Activated CD8-positive, alpha-beta memory T cell treated with anti-CD3 and anti-CD28 coated beads, Interleukin-2, amount 50 U/mL, for 48 hours (primary cell): Measurements from ENCODE around the gene BTF3L4.
"Not testable (repeated sequence)": the region's sequence is repeated elsewhere in the genome, so short reads cannot be mapped to it uniquely, and the experiment has no call there.

Experiments
- DNase-seq: peaks from one replicate; pipeline ENCODE4 v3.0.0-alpha.2; 2020

Gene BTF3L4

GRCh38 chr1:52056163-52056936 is at the start of gene BTF3L4:
Gene BTF3L4, plus strand, starts transcription at chr1:52056295. Its CDS starts 3,553 bp downstream, at chr1:52059848.
- DNase-seq, result peak; percentile 94

GRCh38 chr1:52007215-52008002 is 48.7 kb upstream of the BTF3L4 start:
- no peak for DNase-seq

GRCh38 chr1:52008071-52008809 is 47.9 kb upstream of the BTF3L4 start:
- DNase-seq, result no peak

- no peak for DNase-seq
Observed at GRCh38 chr1:52022133-52022532, 34.0 kb upstream of the BTF3L4 start.

- no peak for DNase-seq
Observed at GRCh38 chr1:52026278-52026677, 29.8 kb upstream of the BTF3L4 start.

- no peak for DNase-seq
Observed at GRCh38 chr1:52028328-52028727, 27.8 kb upstream of the BTF3L4 start.

- DNase-seq, result not testable (repeated sequence)
Observed at GRCh38 chr1:52028839-52029238, 27.3 kb upstream of the BTF3L4 start.

GRCh38 chr1:52032124-52032784 is 23.8 kb upstream of the BTF3L4 start:
- DNase-seq, result no peak

GRCh38 chr1:52032785-52033131 is 23.3 kb upstream of the BTF3L4 start:
- DNase-seq, result peak; percentile 65

GRCh38 chr1:52033190-52034049 is 22.7 kb upstream of the BTF3L4 start, which contains the start of gene KTI12:
Gene KTI12, minus strand, starts transcription at chr1:52033810. Its CDS starts 49 bp downstream, at chr1:52033761.
- DNase-seq, result peak; percentile 90

- DNase-seq, result no peak
Observed at GRCh38 chr1:52034050-52034384, 22.1 kb upstream of the BTF3L4 start.

- DNase-seq, result no peak
Observed at GRCh38 chr1:52037402-52037814, 18.7 kb upstream of the BTF3L4 start.

GRCh38 chr1:52037909-52038308 is 18.2 kb upstream of the BTF3L4 start:
- DNase-seq, result no peak

GRCh38 chr1:52041551-52042185 is 14.4 kb upstream of the BTF3L4 start:
- DNase-seq, result no peak

- no peak for DNase-seq
Observed at GRCh38 chr1:52045236-52045635, 10.9 kb upstream of the BTF3L4 start.

GRCh38 chr1:52045666-52046195 is 10.4 kb upstream of the BTF3L4 start:
- DNase-seq, result not testable (repeated sequence)

- not testable (repeated sequence) for DNase-seq
Observed at GRCh38 chr1:52049337-52049736, 6.8 kb upstream of the BTF3L4 start.

GRCh38 chr1:52053862-52054261 is 2.2 kb upstream of the BTF3L4 start:
- DNase-seq, result no peak

GRCh38 chr1:52054496-52055065 is 1.5 kb upstream of the BTF3L4 start:
- no peak for DNase-seq

GRCh38 chr1:52055066-52055865 is 829 bp upstream of the BTF3L4 start, which contains the start of gene TXNDC12:
Gene TXNDC12, minus strand, starts transcription at chr1:52055191. Its CDS starts 95 bp downstream, at chr1:52055096.
- DNase-seq, result peak; percentile 77
